NCI-H510A treated with DMSO at 0.1 percent for 48 hours (cell line): ENCODE results near the gene U2AF2.

Experiments used
- DNase-seq: peaks from one replicate; lab custom pipeline; 2025; lab: John Stamatoyannopoulos, UW

Gene U2AF2

DNA sequence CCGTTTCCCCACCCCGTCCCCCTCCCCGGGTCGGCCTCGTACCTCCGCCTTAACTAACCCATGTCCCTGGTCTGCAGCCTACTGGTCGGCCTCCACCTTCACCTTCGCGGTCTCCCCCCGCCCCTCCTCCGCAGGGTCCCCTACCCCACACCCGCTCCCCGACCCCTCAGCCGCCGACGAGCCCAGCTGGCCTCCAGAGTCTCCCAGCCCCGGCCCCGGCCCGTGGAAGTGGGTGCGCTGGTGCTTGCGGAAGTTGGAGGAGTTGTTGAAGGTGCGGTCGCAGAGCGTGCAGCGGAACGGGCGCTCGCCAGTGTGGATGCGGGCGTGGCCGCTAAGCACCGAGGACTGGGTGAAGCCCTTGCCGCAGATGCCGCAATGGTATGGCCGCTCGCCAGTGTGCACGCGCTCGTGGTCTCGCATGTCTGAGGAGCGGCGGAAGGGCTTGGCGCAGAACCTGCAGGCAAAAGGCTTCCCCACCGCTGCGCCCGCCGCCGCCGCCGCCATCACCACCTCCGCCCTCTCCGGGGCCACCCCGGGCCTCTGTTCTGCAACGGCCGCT, 33.1 kb upstream of the U2AF2 start:
- no peak for DNase-seq

DNA sequence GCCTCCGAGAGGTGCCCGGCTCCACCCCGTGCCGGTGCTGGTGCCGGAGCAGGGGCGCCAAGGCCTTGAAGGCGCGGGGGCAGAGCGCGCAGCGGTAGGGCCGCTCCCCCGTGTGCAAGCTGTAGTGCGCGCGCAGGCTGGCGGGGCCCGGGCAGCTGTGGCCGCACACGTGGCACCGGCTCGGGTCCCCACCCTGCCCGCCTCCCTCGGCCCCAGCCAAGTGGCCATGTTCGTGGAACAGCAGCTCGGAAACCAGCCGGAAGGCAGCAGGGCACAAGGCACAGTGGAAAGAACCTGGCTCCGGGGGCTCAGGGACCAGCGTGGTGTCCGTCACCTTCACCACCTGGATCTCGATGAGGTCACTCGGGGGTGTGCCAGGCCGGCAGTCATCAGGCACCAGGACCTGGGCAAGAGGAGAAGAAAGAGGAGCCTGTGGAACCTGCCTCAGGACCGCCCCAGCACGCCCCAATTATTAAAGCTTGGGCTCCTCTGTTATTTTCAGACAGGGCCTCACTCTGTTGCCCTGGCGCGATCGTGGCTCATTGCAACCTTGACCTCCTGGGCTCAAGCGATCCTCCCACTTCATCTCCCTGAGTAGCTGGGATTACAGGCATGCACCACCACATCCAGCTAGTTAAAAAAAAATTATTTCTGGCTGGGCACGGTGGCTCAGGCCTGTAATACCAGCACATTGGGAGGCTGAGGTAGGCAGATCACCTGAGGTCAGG, 32.4 kb upstream of the U2AF2 start:
- DNase-seq = no peak

DNA sequence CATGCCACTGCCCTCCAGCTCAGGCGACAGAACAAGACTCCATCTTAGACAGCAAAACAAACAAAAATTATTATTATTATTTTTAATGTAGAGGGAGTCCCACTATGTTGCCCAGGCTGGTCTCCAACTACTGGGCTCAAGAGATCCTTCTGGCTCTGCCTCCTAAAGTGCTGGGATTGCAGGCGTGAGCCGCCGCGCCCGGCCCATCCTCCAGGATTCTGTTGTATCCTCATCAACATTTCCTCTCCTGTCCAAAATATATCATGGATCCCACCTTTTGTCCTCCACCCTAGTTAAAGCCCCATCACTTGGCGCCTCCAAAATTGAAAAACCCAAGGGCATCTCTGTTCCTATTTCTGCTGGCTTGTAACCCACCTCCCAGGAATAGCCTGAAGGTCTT, 31.7 kb upstream of the U2AF2 start:
- no peak for DNase-seq

DNA sequence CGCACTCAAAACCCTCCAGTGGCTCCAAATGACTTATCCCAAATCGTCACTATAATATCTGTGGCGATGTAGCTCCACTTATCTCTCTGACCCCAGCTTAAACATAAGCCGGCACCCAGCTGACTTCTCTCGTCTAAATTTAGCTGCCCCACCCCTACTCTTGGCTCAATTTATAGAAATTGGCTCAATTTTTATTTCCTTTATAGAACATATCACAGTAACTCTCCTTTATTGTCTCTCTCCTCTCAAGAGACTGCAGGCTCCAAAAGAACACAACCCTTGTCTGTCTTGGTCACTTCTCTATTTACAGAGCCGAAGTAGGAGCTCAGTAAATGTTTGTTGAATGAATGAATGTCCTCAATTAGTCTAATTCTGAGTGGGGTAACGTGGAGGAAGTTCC, 31.3 kb upstream of the U2AF2 start:
- DNase-seq = no peak

DNA sequence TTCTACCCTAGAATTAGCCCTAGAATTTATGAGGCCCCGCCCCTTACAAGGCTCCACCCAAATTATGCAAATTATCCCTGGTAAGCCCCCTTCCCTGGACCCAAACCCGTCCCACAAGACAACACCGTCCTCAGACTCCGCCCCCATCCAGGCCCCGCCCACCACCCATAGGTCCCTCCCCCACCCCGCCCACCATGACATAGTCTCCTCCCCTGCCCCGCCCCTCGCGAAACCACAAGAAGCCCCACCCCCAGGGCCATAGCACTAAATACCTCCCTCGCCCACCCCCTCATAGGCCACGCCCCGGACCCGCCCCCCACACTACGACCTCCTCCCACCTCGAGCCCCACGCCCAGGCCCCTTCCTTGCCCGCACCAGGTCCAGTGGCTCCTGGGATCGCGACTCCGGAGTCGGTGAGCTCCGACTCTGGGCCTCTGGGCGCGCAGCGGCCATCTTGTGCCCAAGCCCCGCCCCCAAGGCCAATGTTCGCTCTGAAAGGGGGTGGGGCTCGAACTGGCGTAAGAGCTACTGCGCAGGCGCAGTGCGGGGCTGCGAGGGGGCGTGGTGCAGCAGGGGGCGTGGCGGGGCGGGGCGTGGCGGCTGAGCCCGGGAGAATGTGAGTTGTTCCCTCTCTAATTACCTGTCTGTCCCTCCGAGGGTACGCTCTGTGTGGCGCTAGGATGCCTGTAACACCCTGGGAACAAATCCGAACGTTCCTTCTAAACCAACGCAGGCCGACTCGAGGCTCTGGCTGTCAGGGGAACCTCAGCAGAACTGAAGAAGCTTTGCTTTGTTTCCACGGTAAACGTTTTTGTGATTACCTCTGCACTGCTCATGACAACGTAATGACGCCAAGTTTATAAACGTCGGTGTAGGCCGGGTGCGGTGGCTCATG, 30.5 kb upstream of the U2AF2 start, which contains the start of gene ZNF784:
ZNF784 (minus strand) TSS at position 458 of the 895 bp plus-strand sequence; CDS start at position 453, 5 bp downstream.
- peak; percentile 94 for DNase-seq

DNA sequence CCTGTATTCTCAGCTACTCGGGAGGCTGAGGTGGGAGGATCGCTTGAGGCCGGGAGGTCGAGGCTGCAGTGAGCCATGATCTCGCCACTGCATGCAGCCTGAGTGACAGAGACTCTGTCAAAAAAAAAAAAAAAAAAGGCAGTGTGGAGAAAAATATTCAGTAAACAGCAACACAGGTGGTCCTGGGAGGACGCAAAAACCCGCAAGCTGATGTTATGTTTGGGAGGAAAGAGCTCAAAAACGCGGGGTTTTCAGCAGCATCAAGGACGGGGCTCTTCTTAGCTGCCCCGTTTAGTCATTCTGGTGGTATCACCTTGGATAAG, 29.9 kb upstream of the U2AF2 start:
- DNase-seq = no peak

DNA sequence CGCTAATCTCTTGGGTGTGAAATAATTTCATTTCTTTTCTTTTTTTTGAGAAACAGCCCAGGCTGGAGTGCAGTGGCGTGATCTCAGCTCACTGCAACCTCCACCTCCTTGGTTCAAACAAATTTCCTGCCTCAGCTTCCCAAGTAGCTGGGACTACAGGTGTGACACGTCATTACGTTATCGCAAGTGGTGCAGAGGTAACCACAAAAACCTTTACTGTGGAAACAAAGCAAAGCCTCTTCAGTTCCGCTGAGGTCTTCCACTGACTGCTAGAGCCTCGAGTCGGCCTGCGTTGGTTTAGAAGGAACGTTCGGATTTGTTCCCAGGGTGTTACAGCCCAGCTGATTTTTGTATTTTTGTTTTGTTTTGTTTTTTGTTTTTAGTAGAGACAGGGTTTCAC, 28.5 kb upstream of the U2AF2 start:
- DNase-seq = no peak

DNA sequence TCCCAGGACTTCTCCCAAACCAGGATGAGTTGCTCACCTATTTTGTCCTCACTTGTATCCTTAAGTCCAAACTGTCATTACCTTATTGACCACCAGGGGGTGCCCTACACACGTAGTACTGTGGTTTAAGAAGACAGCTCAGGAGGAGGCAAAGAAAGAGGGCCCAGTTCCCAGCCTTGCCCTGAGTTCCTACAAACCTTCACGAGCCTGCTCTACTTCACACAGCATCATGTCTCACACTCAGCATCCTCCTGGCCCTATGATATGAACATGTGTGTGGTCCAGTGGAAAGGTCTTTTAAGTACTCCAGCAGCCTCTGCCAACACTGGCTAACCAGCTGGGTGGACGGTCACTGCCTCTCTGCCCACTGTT, 22.4 kb upstream of the U2AF2 start:
- peak; percentile 73 for DNase-seq

DNA sequence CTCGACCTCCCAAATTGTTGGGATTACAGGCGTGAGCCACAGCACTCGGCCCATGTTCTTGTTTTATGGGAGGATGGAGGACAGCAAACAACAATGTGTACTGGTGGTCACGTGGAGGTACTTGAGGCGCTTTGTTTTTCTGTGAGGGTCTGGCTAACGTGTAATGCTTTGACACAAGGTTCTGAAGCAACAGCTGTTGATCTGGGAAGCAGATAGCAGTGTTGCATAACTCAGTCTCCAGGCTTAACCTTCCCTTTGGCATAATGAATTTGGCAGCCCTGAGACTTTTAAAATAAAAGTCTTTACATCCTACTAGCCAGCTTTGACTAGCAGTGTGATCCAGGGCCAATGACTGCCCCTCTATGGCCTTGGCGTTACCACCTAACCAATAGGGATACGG, 21.0 kb upstream of the U2AF2 start:
- no peak for DNase-seq

DNA sequence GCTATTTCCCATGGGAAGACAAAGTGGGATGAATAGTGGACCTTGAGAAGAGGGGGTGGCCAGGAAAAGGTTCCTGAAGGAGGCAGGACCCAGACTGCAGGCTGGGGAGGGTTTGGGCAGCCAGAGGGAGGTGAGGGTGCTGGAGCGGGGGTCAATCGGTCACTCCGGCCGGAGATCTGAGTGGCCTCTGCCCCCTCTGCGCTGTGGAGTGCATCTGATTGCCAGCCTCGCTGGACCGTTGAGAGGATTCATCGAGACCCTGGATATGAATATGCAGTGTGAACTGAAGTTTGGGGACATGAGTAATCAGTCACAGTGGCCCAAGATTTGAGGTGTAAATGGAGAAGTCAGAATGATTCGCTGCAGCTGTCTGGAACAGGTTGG, 19.5 kb upstream of the U2AF2 start:
- no peak for DNase-seq

DNA sequence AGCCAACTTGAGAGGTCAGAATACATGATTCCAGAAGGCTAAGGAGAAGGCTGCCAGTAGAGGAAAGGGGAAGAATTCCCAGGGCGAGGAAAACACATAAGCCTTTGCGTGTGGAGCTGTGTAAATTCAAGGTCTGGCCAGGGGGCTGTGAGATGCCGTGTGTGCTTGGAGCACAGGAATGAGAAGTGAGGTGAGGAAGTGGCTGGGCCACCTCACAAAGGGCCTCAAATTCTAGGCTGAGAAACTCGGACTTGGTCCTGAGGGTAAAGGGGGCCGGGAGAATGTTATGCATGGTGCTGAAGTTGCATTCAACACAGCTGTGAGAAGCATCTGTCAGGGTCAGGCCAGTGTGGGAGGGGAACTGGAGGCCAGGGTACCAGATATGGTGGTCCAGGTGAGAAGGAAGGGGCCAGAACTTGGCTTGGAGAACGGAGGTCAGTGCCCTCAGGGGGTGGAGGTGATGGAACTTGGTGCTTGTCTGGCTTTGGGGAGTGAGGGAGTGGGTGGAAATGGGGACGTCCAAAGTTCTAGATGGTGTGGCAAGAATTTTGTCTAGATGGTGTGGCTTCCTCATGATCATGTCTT, 18.9 kb upstream of the U2AF2 start:
- no peak for DNase-seq

DNA sequence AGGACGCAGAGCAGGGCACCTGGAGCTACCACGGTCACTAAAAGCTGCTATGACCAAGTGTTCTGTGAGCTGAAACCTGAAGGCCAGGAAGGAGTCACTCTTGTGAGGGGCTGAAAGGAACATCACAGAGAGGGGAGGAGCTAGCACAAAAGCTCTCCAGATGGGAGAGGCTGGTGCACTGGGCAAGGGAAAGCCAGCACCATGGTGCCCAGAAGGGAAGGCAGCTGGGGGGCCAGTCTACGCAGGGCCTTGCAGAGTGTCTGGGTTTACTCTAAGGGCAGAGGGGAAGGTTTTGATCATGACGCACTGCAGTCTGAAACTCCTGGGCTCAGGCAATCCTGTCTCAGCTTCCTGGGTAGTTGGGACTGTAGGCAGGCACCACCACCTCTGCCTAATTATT, 18.1 kb upstream of the U2AF2 start:
- DNase-seq = no peak

DNA sequence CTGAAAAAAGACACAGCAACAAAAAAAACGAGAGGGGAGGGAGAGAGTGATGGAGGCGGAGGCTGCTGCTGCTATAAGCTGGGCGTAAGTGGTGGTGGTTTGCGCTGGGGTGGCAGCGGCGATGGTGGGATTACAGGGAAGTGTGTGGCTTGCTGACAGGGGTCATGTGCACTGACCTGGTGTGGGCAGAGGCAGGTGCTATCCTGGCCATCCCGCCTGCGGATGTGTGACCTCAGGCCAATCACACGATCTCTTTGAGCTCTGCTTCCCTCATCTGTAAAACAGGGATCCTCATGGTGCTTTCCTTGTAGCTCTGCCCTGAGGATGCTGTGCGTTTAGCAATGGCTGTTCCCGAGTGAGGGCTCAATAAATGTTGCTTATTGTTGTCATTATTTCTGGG, 17.3 kb upstream of the U2AF2 start:
- no peak for DNase-seq

DNA sequence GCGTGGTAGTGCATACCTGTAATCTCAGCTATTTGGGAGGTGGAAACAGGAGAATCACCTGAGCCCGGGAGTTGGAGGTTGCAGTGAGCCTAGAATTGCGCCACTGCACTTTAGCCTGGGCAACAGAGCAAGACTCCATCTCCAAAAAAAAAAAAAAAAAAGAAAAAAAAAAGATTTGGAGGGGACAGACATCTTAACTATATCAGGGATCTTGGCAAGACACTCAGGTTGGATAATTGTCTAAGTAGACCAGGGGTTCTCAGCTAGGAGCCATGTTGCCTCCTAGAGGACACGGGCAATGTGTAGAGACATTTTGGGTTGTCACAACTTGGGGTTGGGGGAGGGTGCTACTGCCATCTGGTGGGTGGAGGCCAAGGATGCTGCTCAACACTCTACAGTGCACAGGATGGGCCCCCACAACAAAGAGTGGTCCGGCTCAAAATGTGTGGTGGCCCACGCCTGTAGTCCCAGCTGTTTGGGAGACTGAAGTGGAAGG, 15.9 kb upstream of the U2AF2 start:
- DNase-seq = no peak

DNA sequence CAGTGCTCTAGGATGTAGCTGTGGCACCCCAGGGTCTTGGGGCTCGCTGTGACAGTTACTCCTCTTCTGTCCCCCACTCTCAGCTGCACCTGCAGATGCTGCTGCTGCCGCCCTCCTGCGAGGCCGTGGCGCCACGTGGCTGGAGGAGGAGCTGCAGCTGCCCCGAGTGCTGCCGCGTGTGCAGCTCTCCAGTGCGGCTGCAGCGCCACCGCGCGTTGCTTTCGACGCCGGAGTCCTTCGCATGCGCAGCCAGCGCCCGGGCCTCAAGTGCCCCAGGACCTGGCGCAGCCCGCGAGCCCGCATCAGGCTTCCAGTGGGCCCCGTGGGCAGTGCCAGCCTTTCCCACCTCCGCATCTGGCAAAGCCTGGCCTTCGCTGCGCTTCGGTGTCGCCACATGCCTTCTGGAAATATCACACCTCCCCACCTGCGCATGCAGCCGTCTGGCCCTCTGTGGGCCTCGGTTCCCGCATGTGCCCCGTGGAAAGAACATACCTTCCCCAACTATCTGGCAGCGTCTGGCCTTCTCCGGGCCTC, 14.7 kb upstream of the U2AF2 start:
- peak; percentile 34 for DNase-seq

DNA sequence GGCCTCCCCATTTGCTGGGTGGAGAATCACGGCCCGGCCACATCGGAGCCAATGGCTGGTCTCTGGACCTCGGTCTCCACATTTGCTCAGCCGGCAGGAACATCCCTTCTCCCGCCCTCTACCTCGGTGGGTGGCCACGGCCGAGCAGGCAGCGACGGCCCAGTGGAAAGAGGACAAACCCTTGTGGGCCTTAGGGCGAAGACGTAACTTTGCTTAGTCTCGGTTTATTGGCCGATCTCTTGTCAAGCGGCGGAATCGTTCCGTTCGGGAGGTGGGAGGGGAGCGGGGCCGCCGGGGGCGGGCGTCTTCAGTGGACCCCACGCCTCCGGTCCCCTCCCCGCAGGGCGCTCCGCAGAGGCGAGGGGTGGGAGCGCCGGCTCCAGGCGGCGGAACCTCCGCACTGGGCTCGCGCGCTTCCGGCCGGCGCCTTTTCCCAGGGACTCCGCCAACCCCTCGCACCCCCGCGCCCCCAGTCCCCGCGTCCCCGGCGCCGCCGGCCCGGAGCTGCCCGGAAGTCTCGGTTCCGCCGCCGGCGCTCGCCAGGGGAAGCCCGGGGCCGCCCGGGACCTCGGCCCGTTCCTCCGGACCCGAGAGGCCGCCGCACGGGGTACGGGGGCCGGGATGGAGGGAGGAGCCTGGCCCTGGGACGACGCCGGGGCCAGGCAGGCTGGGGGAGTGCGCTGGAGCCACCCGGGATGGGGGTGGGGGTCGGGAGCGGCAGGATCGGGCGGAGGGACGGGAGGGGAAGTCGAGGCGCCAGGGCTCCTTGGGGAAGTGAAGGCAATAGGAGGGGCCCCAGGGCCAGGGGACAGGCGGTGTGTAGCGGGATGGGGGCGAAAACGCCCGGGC, 14.0 kb upstream of the U2AF2 start, which contains the start of gene ZNF580:
ZNF580 (plus strand) TSS at position 426 of the 849 bp plus-strand sequence. CDS start 1,507 bp downstream, outside the sequence.
- DNase-seq = peak; percentile 73

DNA sequence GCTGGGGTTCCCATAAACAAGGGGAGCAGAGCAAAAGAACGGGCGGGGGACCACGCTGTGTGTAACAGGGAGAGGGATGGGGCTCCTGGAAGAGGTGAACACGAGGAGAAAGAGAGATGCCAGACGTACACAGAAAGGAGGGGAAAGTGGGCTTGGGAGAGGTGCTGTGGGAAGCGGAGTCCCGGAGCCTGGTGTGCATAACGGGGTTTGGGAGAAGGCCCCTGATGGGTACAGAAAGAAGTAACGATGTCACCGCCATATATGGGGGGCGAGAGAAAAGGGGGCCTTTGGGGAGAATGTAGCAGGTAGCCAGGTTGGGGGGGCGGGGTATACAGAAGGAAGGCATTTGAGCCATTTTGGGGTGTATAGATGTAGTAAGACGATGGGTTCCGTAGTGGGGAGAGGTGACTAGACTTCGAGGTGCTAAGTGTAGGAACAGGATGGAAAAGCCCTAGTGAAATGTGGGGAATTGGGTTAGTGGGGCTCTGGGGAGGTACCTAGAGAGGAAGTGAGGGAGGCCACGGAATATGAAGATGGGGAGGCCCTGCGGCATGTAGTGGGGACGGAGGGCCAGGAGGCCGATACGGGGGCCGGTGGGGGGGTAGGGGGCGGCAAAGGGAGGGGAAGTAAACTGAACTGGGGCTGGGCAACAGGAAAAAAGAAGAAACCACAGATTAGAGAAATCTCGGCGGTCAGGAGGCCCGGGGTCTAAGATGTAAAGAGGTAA, 13.2 kb upstream of the U2AF2 start:
- DNase-seq = peak; percentile 20

DNA sequence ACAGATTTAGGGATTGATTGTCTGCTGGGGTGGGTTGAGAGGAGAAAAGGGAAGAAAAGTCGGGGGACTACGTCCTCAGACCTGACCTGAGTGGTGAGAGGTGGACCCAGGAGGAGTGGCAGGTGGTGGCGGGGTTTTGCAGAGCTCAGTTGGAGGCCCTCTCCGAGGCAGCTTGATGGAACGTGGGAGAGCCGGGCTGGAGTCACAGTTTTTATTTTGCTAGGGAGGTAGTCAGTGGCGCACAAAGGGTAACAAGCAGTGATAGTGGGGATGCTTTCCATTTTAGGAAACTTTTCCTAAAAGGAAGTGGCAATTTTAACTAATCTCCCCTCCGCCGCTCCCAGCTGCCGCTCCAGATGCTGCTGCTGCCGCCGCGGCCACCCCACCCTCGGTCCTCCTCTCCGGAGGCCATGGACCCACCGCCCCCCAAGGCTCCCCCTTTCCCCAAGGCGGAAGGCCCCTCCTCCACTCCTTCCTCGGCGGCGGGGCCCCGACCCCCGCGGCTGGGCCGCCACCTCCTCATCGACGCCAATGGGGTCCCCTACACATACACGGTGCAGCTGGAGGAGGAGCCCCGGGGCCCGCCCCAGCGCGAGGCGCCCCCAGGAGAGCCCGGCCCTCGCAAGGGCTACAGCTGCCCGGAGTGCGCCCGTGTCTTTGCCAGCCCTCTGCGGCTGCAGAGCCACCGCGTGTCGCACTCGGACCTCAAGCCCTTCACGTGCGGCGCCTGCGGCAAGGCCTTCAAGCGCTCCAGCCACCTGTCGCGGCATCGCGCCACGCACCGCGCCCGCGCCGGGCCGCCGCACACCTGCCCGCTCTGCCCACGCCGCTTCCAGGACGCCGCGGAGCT, 12.5 kb upstream of the U2AF2 start:
- peak; percentile 11 for DNase-seq

DNA sequence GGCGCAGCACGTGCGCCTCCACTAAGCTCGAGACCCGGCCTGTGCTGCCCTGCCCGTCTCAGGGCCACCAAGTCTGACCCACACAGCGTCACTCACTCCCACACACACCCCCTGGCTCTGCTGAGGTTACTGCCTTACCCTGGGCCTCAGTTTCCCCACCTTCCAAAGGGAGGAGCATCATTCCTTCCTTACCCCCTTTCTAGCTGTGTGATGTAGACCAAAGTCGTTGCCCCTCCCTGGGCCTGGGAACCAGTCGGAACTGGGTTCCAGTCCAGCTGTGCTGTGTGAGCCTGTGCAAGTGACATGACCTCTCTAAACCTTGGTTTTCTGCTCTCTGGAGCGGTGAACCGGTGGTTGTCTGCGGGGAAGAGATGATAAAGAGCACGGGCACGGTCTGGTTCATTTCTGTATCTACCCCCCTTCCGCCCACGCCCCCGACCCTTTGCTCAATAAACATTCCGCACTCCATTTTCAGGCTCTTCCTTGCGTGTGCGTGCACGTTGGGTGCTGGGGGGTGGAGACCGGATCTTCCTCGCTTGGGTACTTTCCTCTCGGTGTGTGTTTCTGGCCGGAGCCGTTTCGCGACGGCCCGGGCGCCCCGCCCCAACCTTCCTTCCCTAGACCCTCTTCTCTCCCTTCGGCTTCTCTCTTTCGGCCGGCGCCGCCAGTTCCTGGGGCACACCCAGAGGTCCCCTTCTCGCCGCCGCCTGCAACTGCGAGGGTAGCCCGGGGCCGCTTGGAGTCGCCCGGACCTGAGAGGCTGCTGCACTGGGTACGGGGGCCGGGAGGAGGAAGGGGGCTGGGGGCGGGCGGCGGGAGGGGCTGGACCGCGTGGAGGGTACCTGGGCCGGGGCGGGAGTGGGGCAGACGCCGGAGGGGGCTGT, 11.6 kb upstream of the U2AF2 start, which contains the start of gene ZNF581:
ZNF581 (plus strand) TSS at position 647 of the 884 bp plus-strand sequence. CDS start 923 bp downstream, outside the sequence.
- peak; percentile 70 for DNase-seq
